Measurements from ENCODE around the gene ALB.

ALB gene

DNA sequence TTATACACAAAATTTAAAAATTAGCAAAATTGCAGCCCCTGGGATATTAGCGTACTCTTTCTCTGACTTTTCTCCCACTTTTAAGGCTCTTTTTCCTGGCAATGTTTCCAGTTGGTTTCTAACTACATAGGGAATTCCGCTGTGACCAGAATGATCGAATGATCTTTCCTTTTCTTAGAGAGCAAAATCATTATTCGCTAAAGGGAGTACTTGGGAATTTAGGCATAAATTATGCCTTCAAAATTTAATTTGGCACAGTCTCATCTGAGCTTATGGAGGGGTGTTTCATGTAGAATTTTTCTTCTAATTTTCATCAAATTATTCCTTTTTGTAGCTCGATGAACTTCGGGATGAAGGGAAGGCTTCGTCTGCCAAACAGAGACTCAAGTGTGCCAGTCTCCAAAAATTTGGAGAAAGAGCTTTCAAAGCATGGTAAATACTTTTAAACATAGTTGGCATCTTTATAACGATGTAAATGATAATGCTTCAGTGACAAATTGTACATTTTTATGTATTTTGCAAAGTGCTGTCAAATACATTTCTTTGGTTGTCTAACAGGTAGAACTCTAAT lies 6.0 kb downstream of the ALB start:
- H3K27ac Mint-ChIP-seq: no peak overlapping the region
- peaks cover 4% of the 10 kb centered on the region for H3K27me3 Mint-ChIP-seq (ENCODE audit: low read depth, poor library complexity)
- no peaks in the 10 kb centered on the region for H3K9me3 Mint-ChIP-seq
- no peak for DNase-seq
- H3K4me1 Mint-ChIP-seq: no peaks in the 10 kb centered on the region
- H3K36me3 Mint-ChIP-seq (ENCODE audit: low read depth): no peaks in the 10 kb centered on the region
- H3K4me3 Mint-ChIP-seq: no peak overlapping the region
- TF ChIP-seq, protein P1, sequence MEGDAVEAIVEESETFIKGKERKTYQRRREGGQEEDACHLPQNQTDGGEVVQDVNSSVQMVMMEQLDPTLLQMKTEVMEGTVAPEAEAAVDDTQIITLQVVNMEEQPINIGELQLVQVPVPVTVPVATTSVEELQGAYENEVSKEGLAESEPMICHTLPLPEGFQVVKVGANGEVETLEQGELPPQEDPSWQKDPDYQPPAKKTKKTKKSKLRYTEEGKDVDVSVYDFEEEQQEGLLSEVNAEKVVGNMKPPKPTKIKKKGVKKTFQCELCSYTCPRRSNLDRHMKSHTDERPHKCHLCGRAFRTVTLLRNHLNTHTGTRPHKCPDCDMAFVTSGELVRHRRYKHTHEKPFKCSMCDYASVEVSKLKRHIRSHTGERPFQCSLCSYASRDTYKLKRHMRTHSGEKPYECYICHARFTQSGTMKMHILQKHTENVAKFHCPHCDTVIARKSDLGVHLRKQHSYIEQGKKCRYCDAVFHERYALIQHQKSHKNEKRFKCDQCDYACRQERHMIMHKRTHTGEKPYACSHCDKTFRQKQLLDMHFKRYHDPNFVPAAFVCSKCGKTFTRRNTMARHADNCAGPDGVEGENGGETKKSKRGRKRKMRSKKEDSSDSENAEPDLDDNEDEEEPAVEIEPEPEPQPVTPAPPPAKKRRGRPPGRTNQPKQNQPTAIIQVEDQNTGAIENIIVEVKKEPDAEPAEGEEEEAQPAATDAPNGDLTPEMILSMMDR (IDR thresholded peaks at IDR 0.05): no peak

- Mint-ChIP-seq H3K4me1 (no peaks in the 10 kb centered on the region), H3K27ac (no peak overlapping the region), H3K36me3 (ENCODE audit: low read depth) (no peaks in the 10 kb centered on the region), H3K4me3 (no peak overlapping the region), H3K9me3 (no peaks in the 10 kb centered on the region), H3K27me3 (ENCODE audit: low read depth, poor library complexity) (peaks cover 4% of the 10 kb centered on the region)
- TF ChIP-seq, protein P1 (IDR thresholded peaks at IDR 0.05): no peak
- DNase-seq: no peak
Observed at GRCh38 chr4:73410916-73411730, 7.0 kb downstream of the ALB start.

DNA sequence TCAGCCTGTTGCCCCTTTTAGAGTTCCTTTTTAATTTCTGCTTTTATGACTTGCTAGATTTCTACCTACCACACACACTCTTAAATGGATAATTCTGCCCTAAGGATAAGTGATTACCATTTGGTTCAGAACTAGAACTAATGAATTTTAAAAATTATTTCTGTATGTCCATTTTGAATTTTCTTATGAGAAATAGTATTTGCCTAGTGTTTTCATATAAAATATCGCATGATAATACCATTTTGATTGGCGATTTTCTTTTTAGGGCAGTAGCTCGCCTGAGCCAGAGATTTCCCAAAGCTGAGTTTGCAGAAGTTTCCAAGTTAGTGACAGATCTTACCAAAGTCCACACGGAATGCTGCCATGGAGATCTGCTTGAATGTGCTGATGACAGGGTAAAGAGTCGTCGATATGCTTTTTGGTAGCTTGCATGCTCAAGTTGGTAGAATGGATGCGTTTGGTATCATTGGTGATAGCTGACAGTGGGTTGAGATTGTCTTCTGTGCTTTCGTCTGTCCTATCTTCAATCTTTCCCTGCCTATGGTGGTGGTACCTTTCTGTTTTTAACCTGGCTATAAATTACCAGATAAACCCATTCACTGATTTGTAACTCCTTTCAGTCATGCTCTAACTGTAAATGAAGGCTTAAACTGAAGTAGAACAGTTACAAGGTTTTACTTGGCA lies 7.8 kb downstream of the ALB start:
- Mint-ChIP-seq H3K4me1 (no peaks in the 10 kb centered on the region), H3K9me3 (no peaks in the 10 kb centered on the region), H3K4me3 (no peak overlapping the region), H3K27ac (no peak overlapping the region), H3K27me3 (ENCODE audit: low read depth, poor library complexity) (peaks cover 4% of the 10 kb centered on the region), H3K36me3 (ENCODE audit: low read depth) (no peaks in the 10 kb centered on the region)
- TF ChIP-seq, protein P1 (IDR thresholded peaks at IDR 0.05): no peak
- no peak for DNase-seq

GRCh38 chr4:73413294-73413755 lies 9.2 kb downstream of the ALB start:
- H3K4me3 Mint-ChIP-seq: no peak overlapping the region
- no peak overlapping the region for H3K27ac Mint-ChIP-seq
- no peak for DNase-seq
- H3K9me3 Mint-ChIP-seq: no peaks in the 10 kb centered on the region
- no peaks in the 10 kb centered on the region for H3K36me3 Mint-ChIP-seq (ENCODE audit: low read depth)
- TF ChIP-seq, protein P1 (IDR thresholded peaks at IDR 0.05): no peak
- H3K4me1 Mint-ChIP-seq: no peaks in the 10 kb centered on the region
- H3K27me3 Mint-ChIP-seq (ENCODE audit: low read depth, poor library complexity): peaks cover 4% of the 10 kb centered on the region

DNA sequence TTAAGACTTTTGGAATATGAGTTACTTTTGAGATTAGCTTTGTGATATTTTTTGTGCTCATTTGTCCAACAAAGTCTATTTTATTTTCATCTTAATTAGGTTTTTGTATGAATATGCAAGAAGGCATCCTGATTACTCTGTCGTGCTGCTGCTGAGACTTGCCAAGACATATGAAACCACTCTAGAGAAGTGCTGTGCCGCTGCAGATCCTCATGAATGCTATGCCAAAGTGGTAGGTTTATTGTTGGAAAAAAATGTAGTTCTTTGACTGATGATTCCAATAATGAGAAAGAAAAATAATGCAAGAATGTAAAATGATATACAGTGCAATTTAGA lies 10.8 kb downstream of the ALB start:
- TF ChIP-seq, protein P1 (IDR thresholded peaks at IDR 0.05): no peak
- Mint-ChIP-seq H3K4me3 (no peak overlapping the region), H3K27me3 (ENCODE audit: low read depth, poor library complexity) (peaks cover 4% of the 10 kb centered on the region), H3K27ac (no peak overlapping the region), H3K9me3 (no peaks in the 10 kb centered on the region), H3K36me3 (ENCODE audit: low read depth) (no peaks in the 10 kb centered on the region), H3K4me1 (no peaks in the 10 kb centered on the region)
- DNase-seq: no peak
